Thyroid gland (tissue), 4 donors: Measurements from ENCODE around the gene GPATCH11. TPM values are rescaled to one million over a fixed set of nuclear protein-coding genes. Genes with fewer than 3 reads are reported as not detected.

ENCODE experiments used
- DNase-seq, 2 donors: peaks; one replicate each; pipeline ENCODE4 v3.0.0-alpha.2; 2019
- H3K27ac ChIP-seq, 3 donors: fragments of 200-600 bp; sonication (generic); 1 replicate in 2 of 3; 2 replicates in 1 of 3; pipeline ENCODE4 v1.5.1; 2016 to 2019; ENCODE audit warnings: mild to moderate bottlenecking in 1 of 3, moderate library complexity in 1 of 3
- H3K27me3 ChIP-seq: fragments of 200-600 bp; sonication (generic); one replicate; pipeline ENCODE4 v1.5.1; 2019
- H3K36me3 ChIP-seq, 2 donors: fragments of 200-600 bp; sonication (generic); one replicate each; pipeline ENCODE4 v1.5.1; 2016 to 2019
- H3K4me1 ChIP-seq, 2 donors: fragments of 200-600 bp; sonication (generic); one replicate each; pipeline ENCODE4 v1.5.1; 2017 to 2019
- H3K4me3 ChIP-seq, 3 donors: fragments of 200-600 bp; sonication (generic); replicated peaks in 1 of 3; 1 replicate in 2 of 3; 2 replicates in 1 of 3; pipeline ENCODE4 v1.5.1; 2016; ENCODE audit warnings: mild to moderate bottlenecking in 1 of 3
- H3K9me3 ChIP-seq: fragments of 200-600 bp; sonication (generic); one replicate; pipeline ENCODE4 v1.5.1; 2017
- POLR2A ChIP-seq, 2 donors: fragments of 450-650 bp; IDR thresholded peaks; one replicate each; pipeline ENCODE4 v1.6.1; 2017; ENCODE audit warnings: antibody characterized with exemption in 2 of 2, mild to moderate bottlenecking in 2 of 2, moderate library complexity in 1 of 2
- WGBS, 2 donors: methylation state at CpG; one replicate each; pipeline ENCODE4 v1.1.5; 2017; 5-methylcytosine and 5-hydroxymethylcytosine counted together
- intact Hi-C: fragments of 100-400 bp; cut with DNase I; formaldehyde crosslinking; loops from one replicate; pipeline ENCODE4 v1.15.1; 2023
- total RNA-seq, 4 donors: library from RNA; depleted of rRNA; stranded (reverse); fragments of >200 nt; gene quantifications; one replicate each; pipeline ENCODE4 v1.2.3, GENCODE V29; 2016
- TF ChIP-seq, protein P1 (sequence below), 6 experiments: fragments of 200-600 bp in 3 of 6; fragments of 450-650 bp in 3 of 6; sonication (generic) in 3 of 6; IDR thresholded peaks; one replicate each; pipeline ENCODE4 v1.5.1; 2016 to 2019; ENCODE audit warnings: antibody characterized with exemption in 6 of 6, mild to moderate bottlenecking in 2 of 6, inconsistent platforms in 1 of 6, moderate library complexity in 1 of 6

The GPATCH11 gene
- total RNA-seq, 4 donors from 2014 or later, result 6.2 to 10.6 (median 8.7) TPM

GRCh38 chr2:37059841-37060240 is 24.5 kb upstream of the GPATCH11 start:
- H3K27ac ChIP-seq, result no peak overlapping the region
- H3K36me3 ChIP-seq, result peaks cover 36 to 54% of the 10 kb centered on the region in 2 donors
- no peaks in the 10 kb centered on the region for H3K9me3 ChIP-seq
- intact Hi-C loops, result no loop called here
- no peaks in the 10 kb centered on the region for H3K27me3 ChIP-seq
- WGBS, 2 donors, result 90 to 94% methylated on average over 3 of the region's 3 CpGs
- H3K4me3 ChIP-seq, result no peak overlapping the region
- no peak for DNase-seq
- H3K4me1 ChIP-seq, result no peaks in the 10 kb centered on the region
- no peak for TF ChIP-seq POLR2A (IDR thresholded peaks at IDR 0.05)

- Histone ChIP-seq H3K27ac (no peak overlapping the region), H3K4me1 (no peaks in the 10 kb centered on the region), H3K36me3 (peaks cover 35 to 60% of the 10 kb centered on the region in 2 donors), H3K4me3 (no peak overlapping the region), H3K9me3 (no peaks in the 10 kb centered on the region), H3K27me3 (no peaks in the 10 kb centered on the region)
- TF ChIP-seq, protein P1, sequence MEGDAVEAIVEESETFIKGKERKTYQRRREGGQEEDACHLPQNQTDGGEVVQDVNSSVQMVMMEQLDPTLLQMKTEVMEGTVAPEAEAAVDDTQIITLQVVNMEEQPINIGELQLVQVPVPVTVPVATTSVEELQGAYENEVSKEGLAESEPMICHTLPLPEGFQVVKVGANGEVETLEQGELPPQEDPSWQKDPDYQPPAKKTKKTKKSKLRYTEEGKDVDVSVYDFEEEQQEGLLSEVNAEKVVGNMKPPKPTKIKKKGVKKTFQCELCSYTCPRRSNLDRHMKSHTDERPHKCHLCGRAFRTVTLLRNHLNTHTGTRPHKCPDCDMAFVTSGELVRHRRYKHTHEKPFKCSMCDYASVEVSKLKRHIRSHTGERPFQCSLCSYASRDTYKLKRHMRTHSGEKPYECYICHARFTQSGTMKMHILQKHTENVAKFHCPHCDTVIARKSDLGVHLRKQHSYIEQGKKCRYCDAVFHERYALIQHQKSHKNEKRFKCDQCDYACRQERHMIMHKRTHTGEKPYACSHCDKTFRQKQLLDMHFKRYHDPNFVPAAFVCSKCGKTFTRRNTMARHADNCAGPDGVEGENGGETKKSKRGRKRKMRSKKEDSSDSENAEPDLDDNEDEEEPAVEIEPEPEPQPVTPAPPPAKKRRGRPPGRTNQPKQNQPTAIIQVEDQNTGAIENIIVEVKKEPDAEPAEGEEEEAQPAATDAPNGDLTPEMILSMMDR (IDR thresholded peaks at IDR 0.05), result no peak
- no peak for TF ChIP-seq POLR2A (IDR thresholded peaks at IDR 0.05)
- intact Hi-C loops, result no loop called here
- 92 to 96% methylated on average over 7 of the region's 7 CpGs for WGBS, 2 donors
- DNase-seq, result no peak
Observed at GRCh38 chr2:37060446-37060845, 23.9 kb upstream of the GPATCH11 start.

DNA sequence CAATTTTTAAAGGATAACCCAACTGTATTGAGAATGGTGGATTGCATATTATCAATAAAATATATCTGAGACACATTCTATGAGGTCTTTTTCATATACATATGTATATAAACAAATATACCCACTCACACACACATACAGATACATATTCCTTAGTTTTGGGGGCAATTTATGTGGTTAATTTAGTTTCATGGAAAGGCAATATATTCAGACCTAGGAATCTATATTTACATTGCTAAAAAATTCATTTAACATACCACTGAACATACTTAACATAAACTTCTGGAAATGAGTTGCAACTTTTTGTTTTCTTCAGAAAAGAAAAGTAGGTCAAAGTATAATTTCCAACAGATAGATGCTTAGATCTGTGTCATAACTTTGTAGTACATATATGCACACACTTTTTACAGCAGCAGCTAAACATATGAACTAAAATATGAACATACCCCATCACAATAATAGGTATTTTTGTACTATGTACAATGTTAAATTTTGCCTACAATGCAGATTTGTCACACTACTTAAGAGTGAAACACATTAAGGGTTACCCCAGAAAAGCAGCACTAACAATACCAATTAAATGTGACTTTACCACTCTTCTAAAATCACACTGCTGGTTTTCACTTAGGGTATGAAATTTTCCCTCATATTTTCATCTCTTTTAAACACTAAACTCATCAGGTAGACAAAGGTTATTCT is 23.2 kb upstream of the GPATCH11 start:
- TF ChIP-seq, protein P1 (IDR thresholded peaks at IDR 0.05), result no peak
- no peak for TF ChIP-seq POLR2A (IDR thresholded peaks at IDR 0.05)
- intact Hi-C loops, result no loop called here
- Histone ChIP-seq H3K36me3 (peaks cover 39 to 57% of the 10 kb centered on the region in 2 donors), H3K4me1 (no peaks in the 10 kb centered on the region), H3K4me3 (no peak overlapping the region), H3K27me3 (no peaks in the 10 kb centered on the region), H3K9me3 (no peaks in the 10 kb centered on the region), H3K27ac (no peak overlapping the region)
- DNase-seq, result no peak

DNA sequence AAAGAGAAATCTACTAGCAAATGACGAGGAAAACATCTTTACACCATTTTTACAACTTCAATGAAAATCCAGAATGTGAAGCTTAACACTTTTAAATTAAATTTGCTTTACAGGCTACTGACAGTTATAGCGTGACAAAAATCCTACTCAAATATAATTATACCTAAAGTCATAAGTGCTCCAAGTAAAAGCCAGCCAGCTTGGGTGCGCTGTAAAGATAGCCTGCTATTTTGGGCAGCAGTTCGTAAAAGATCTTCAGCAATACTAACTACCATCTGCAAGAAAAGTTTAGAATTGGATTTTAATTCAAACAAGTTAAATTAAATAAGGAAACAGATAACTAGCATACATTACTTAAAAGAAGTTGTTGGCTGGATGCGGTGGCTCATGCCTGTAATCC is 22.5 kb upstream of the GPATCH11 start:
- DNase-seq, result no peak
- no peaks in the 10 kb centered on the region for H3K9me3 ChIP-seq
- TF ChIP-seq, protein P1 (IDR thresholded peaks at IDR 0.05), result no peak
- no peak for TF ChIP-seq POLR2A (IDR thresholded peaks at IDR 0.05)
- H3K4me3 ChIP-seq, result no peak overlapping the region
- no peaks in the 10 kb centered on the region for H3K4me1 ChIP-seq
- H3K27me3 ChIP-seq, result no peaks in the 10 kb centered on the region
- H3K36me3 ChIP-seq, result peaks cover 39 to 51% of the 10 kb centered on the region in 2 donors
- intact Hi-C loops, result no loop called here
- H3K27ac ChIP-seq, result no peak overlapping the region
- 97 to 98% methylated on average over 5 of the region's 5 CpGs for WGBS, 2 donors

DNA sequence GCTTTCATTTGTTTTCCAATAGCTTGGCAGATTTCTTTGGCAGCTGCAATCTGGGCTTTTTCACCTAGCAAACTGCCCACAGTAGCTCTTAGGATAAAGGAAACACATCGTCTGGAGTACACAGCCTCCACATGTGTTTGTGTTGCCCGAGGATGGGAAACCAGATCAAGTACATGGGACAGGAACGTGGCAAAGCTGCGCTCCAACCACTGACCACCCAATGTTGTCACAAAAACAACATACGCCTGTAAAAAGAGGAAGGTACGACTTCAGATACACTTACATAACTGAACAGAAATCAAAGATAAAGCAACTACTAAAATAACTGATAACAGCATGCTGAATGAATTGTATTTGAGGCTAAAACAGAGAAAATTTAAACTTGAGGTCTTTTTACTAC is 15.6 kb upstream of the GPATCH11 start:
- Histone ChIP-seq H3K4me3 (no peak overlapping the region), H3K27me3 (no peaks in the 10 kb centered on the region), H3K36me3 (peaks cover 33 to 43% of the 10 kb centered on the region in 2 donors), H3K27ac (no peak overlapping the region), H3K4me1 (no peaks in the 10 kb centered on the region), H3K9me3 (no peaks in the 10 kb centered on the region)
- intact Hi-C loops, result no loop called here
- TF ChIP-seq, protein P1 (IDR thresholded peaks at IDR 0.05), result no peak
- no peak for TF ChIP-seq POLR2A (IDR thresholded peaks at IDR 0.05)
- DNase-seq, result no peak
- WGBS, 2 donors, result 83 to 85% methylated on average over 6 of the region's 6 CpGs
